GM12878 (cell line): ENCODE data around the gene IFT27. TPM values are rescaled to one million over a fixed set of nuclear protein-coding genes. Genes with fewer than 3 reads are reported as not detected.

ENCODE experiments used
- ATAC-seq: fragments of 200-7000 bp; cut with Tn5 transposase; 3 replicates; pipeline ENCODE4 v1.9.1; 2020; ENCODE audit warnings: mild to moderate bottlenecking, moderate library complexity
- BruUV-seq: library from RNA; stranded (reverse); fragments of 400-500 nt; replicated peaks from 2 replicates; lab custom pipeline; 2021; lab: Mats Ljungman, UMichigan
- CTCF ChIA-PET: fragments of 300-600 bp; sonication (Branson Sonifier 250); formaldehyde crosslinking; extraction: SDS; loops from one replicate; lab custom pipeline; 2021; ENCODE audit warnings: inconsistent platforms; lab: Yijun Ruan, JAX
- POLR2A ChIA-PET: fragments of 350-600 bp; formaldehyde crosslinking; extraction: SDS; loops from one replicate; lab custom pipeline; 2021; ENCODE audit warnings: inconsistent platforms; lab: Charles Lee
- RAD21 ChIA-PET: fragments of 300-600 bp; sonication (Branson Sonifier 250); formaldehyde crosslinking; loops from one replicate; lab custom pipeline; 2023; ENCODE audit warnings: antibody characterized with exemption; ENCODE audit not compliant: unreplicated experiment; lab: Charles Lee
- SMC1A ChIA-PET: fragments of 300-600 bp; sonication (Branson Sonifier 250); formaldehyde crosslinking; loops from one replicate; lab custom pipeline; 2023; ENCODE audit not compliant: unreplicated experiment, uncharacterized antibody; lab: Charles Lee
- DNase-seq: peaks from one replicate; pipeline ENCODE4 v3.0.0-alpha.2; 2011; ENCODE audit warnings: low read depth, low spot score
- FAIRE-seq: peaks from 3 replicates; lab custom pipeline; 2011; peaks lifted over from hg19 to GRCh38; lab: Jason Lieb, UNC
- H2AFZ ChIP-seq: 2 replicates; pipeline ENCODE4 v1.6.0; 2011; ENCODE audit warnings: low read depth, low read length, control low read depth; ENCODE audit not compliant: control insufficient read depth
- H3K27ac ChIP-seq: 2 replicates; pipeline ENCODE4 v1.5.1; 2011; ENCODE audit warnings: control low read depth; ENCODE audit not compliant: control insufficient read depth, insufficient read depth
- H3K27me3 ChIP-seq, 2 experiments: replicated peaks in 1 of 2; 2 replicates each; pipeline versions ENCODE4 v1.6.0 to v1.6.1; 2011; ENCODE audit warnings: low read length in 1 of 2; ENCODE audit not compliant: control insufficient read depth in 2 of 2, insufficient read depth in 2 of 2
- H3K36me3 ChIP-seq, 2 experiments: 2 replicates each; pipeline ENCODE4 v1.5.1; 2011; ENCODE audit warnings: low read length in 1 of 2; ENCODE audit not compliant: control insufficient read depth in 2 of 2, insufficient read depth in 2 of 2
- H3K4me1 ChIP-seq: 2 replicates; pipeline ENCODE4 v1.6.1; 2011; ENCODE audit warnings: mild to moderate bottlenecking, low read length, moderate library complexity, mixed read lengths; ENCODE audit not compliant: control insufficient read depth, insufficient read depth
- H3K4me2 ChIP-seq: 2 replicates; pipeline ENCODE4 v1.6.0; 2011; ENCODE audit warnings: control low read depth; ENCODE audit not compliant: control insufficient read depth, insufficient read depth
- H3K4me3 ChIP-seq: fragments of 200-600 bp; sonication (generic); 2 replicates; pipeline ENCODE4 v1.5.1; 2016
- H3K79me2 ChIP-seq: 2 replicates; pipeline ENCODE4 v1.6.0; 2011; ENCODE audit warnings: low read length; ENCODE audit not compliant: control insufficient read depth, insufficient read depth
- H3K9ac ChIP-seq: 2 replicates; pipeline ENCODE4 v1.8.0; 2011; ENCODE audit warnings: low read length, control low read depth, mixed read lengths; ENCODE audit not compliant: control insufficient read depth, insufficient read depth
- H3K9me3 ChIP-seq: replicated peaks from 3 replicates; pipeline ENCODE4 v1.5.1; 2011; ENCODE audit warnings: mild to moderate bottlenecking, low read length; ENCODE audit not compliant: control insufficient read depth, insufficient read depth
- H4K20me1 ChIP-seq: 2 replicates; pipeline ENCODE4 v1.6.0; 2011; ENCODE audit not compliant: control insufficient read depth, insufficient read depth
- CREM ChIP-seq: IDR thresholded peaks from 2 replicates; pipeline ENCODE4 v1.6.1; 2014; ENCODE audit warnings: antibody characterized with exemption, low read depth
- ESRRA ChIP-seq: IDR thresholded peaks from 2 replicates; pipeline ENCODE4 v1.6.1; 2012; ENCODE audit warnings: mild to moderate bottlenecking, low read length, improper control_type of control experiment
- IRF4 ChIP-seq: IDR thresholded peaks from 2 replicates; pipeline ENCODE4 v1.6.1; 2011; ENCODE audit warnings: low read depth, low read length
- JUNB ChIP-seq: IDR thresholded peaks from 2 replicates; pipeline ENCODE4 v1.6.1; 2016; ENCODE audit warnings: antibody characterized with exemption, mild to moderate bottlenecking
- NFYA ChIP-seq: IDR thresholded peaks from 2 replicates; pipeline ENCODE4 v1.6.1; 2011; ENCODE audit warnings: low read depth, mild to moderate bottlenecking, low read length, improper control_type of control experiment, borderline replicate concordance
- NR2C2 ChIP-seq: IDR thresholded peaks from 2 replicates; pipeline ENCODE4 v1.6.1; 2011; ENCODE audit warnings: borderline replicate concordance, low read depth; ENCODE audit not compliant: control insufficient read depth, insufficient read length
- NR2F1 ChIP-seq: fragments of 450-650 bp; conservative IDR thresholded peaks from 2 replicates; pipeline ENCODE4 v1.6.1; 2017; ENCODE audit warnings: mild to moderate bottlenecking
- TCF12 ChIP-seq: IDR thresholded peaks from 2 replicates; pipeline ENCODE4 v1.6.1; 2011; ENCODE audit warnings: low read depth, mild to moderate bottlenecking, low read length
- WGBS: methylation state at CpG from one replicate; pipeline ENCODE4 v1.1.6; 2016; ENCODE audit warnings: low lambda C conversion rate; ENCODE audit not compliant: insufficient replicate concordance, insufficient coverage; ENCODE audit errors: missing lambda C conversion rate; 5-methylcytosine and 5-hydroxymethylcytosine counted together
- in situ Hi-C: fragments of 300-500 bp; cut with MboI; formaldehyde crosslinking; loops from 9 replicates; pipeline ENCODE4 v1.14.3; 2018; ENCODE audit warnings: mixed read lengths
- intact Hi-C: fragments of 100-400 bp; cut with micrococcal nuclease; formaldehyde crosslinking; loops from one replicate; pipeline ENCODE4 v1.14.2; 2022; ENCODE audit not compliant: unreplicated experiment
- polyA plus RNA-seq, 11 experiments: library from polyadenylated mRNA; depleted of rRNA in 4 of 11; unstranded in 6 of 11; stranded (reverse) in 5 of 11; fragments of >200 nt; fragmentation: Nextera tagmentation in 4 of 11; fragmentation: Illumina TruSeq in 1 of 11; extraction: Ambion mirVana in 4 of 11; extraction: Trizol in 1 of 11; gene quantifications; 1 replicate in 1 of 11; 2 replicates in 10 of 11; pipeline versions ENCODE4 v1.2.1 to v1.2.3, GENCODE V29; 2011 to 2016; ENCODE audit warnings: inconsistent platforms in 2 of 11, missing spikeins in 2 of 11, low read depth in 1 of 11
- total RNA-seq, 4 experiments: library from RNA; depleted of rRNA in 3 of 4; stranded (reverse); fragments of >200 nt in 3 of 4; fragmentation: Illumina TruSeq in 1 of 4; extraction: Trizol in 1 of 4; gene quantifications; 2 replicates each; pipeline versions ENCODE4 v1.2.1 to v1.2.3, GENCODE V29; 2013 to 2021
- TF ChIP-seq, protein P1 (sequence below): IDR thresholded peaks from 2 replicates; pipeline ENCODE4 v1.6.1; 2012; ENCODE audit warnings: mild to moderate bottlenecking, low read depth, low read length
- TF ChIP-seq, protein P2 (sequence below): fragments of 450-650 bp; IDR thresholded peaks from 2 replicates; pipeline ENCODE4 v1.6.1; 2016; ENCODE audit warnings: mild to moderate bottlenecking
- TF ChIP-seq, protein P3 (sequence below), 3 experiments: IDR thresholded peaks in 2 of 3; conservative IDR thresholded peaks in 1 of 3; 2 replicates each; pipeline ENCODE4 v1.5.1; 2011; ENCODE audit warnings: low read depth in 3 of 3, low read length in 3 of 3, mild to moderate bottlenecking in 3 of 3, control low read depth in 2 of 3, moderate library complexity in 2 of 3, inconsistent platforms in 1 of 3, mixed read lengths in 1 of 3; ENCODE audit not compliant: control insufficient read depth in 2 of 3, insufficient read depth in 1 of 3; ENCODE audit errors: extremely low read depth in 1 of 3
- TF ChIP-seq, protein P4 (sequence below): fragments of 450-650 bp; conservative IDR thresholded peaks from 2 replicates; pipeline ENCODE4 v1.6.1; 2017; ENCODE audit warnings: mild to moderate bottlenecking, moderate library complexity

IFT27 gene
- total and polyA plus RNA-seq, 10 of the 15 experiments (the other 5 are each of a cell fraction or from before 2014, with no cell fraction given), result 2.7 to 32.5 (median 10.2) TPM

DNA sequence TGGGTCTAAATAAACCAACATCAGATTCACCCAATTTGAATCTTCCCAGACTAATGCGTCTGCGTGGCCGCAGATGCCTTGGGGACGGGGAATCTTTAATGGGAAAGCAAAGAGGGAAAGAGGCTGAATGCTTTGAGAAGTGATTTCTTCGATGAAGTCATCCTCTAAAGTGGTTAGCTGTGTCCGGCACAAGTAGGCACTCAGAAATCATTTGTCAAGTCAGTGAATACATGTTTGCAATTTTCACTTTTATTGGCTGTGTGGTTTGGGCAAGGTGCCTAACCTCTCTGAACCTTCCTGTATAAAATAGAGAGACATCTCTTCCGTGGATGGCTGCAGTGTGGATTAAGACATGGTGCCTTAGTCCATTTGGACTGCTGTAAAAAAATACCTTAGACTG lies 19.7 kb upstream of the IFT27 start (continued):
- TF ChIP-seq, protein P1, sequence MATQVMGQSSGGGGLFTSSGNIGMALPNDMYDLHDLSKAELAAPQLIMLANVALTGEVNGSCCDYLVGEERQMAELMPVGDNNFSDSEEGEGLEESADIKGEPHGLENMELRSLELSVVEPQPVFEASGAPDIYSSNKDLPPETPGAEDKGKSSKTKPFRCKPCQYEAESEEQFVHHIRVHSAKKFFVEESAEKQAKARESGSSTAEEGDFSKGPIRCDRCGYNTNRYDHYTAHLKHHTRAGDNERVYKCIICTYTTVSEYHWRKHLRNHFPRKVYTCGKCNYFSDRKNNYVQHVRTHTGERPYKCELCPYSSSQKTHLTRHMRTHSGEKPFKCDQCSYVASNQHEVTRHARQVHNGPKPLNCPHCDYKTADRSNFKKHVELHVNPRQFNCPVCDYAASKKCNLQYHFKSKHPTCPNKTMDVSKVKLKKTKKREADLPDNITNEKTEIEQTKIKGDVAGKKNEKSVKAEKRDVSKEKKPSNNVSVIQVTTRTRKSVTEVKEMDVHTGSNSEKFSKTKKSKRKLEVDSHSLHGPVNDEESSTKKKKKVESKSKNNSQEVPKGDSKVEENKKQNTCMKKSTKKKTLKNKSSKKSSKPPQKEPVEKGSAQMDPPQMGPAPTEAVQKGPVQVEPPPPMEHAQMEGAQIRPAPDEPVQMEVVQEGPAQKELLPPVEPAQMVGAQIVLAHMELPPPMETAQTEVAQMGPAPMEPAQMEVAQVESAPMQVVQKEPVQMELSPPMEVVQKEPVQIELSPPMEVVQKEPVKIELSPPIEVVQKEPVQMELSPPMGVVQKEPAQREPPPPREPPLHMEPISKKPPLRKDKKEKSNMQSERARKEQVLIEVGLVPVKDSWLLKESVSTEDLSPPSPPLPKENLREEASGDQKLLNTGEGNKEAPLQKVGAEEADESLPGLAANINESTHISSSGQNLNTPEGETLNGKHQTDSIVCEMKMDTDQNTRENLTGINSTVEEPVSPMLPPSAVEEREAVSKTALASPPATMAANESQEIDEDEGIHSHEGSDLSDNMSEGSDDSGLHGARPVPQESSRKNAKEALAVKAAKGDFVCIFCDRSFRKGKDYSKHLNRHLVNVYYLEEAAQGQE, result no peak
- TF ChIP-seq TCF12, result no peak
- TF ChIP-seq ESRRA, result no peak

DNA sequence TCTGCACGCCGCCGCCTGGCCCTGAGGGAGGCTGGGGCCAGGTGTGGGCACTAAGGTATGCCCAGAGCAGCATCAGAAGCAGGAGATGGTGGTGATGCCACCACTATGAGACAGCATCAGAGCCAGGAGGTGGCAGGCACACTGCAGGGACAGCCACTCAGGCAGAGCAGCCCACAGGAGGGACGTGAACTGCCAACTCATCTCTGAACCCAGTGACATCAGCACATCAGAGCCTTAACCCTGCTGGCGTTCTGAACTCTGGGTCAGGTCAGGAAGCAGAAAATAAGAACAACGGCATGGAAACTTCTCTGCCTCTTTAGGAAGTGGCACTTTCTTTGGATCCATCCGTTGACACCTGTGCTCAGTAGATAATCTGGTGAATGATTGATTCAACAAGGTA lies 14.7 kb upstream of the IFT27 start:
- ChIA-PET CTCF (interaction anchor here (1.0 to 1.3 kb wide), 2 partner anchors 186 to 187 kb away, joined by 3 read pairs; no protein-coding TSS in a partner anchor), SMC1A (no interaction called here), POLR2A (no interaction called here), RAD21 (interaction anchor here (1.1 kb wide), 1 partner anchor 65 kb away, joined by 3 read pairs; no protein-coding TSS in a partner anchor)
- peaks cover 0 to 2% of the 10 kb centered on the region in 2 experiments; a peak in 2 of 4 replicates for H3K27me3 ChIP-seq
- H3K79me2 ChIP-seq, result no peaks in the 10 kb centered on the region
- no peak overlapping the region for H3K4me3 ChIP-seq
- peak overlapping the region; percentile 4; the same call in 1 of the 2 replicates for H3K4me2 ChIP-seq
- FAIRE-seq (no peak), ATAC-seq (peak; percentile 100), DNase-seq (no peak)
- in situ Hi-C loops, result no loop called here
- peaks cover 5% of the 10 kb centered on the region for H3K4me1 ChIP-seq
- H2AFZ ChIP-seq, result peak overlapping the region; percentile 58
- no peaks in the 10 kb centered on the region for H3K9me3 ChIP-seq
- no peaks in the 10 kb centered on the region for H3K36me3 ChIP-seq
- H3K27ac ChIP-seq, result no peak overlapping the region
- H4K20me1 ChIP-seq, result no peaks in the 10 kb centered on the region
- 6% methylated on average over 7 of the region's 7 CpGs for WGBS
- BruUV-seq, result no TSS peak
- intact Hi-C loops, result no loop called here
- H3K9ac ChIP-seq, result no peak overlapping the region
- TF ChIP-seq NFYA (no peak), JUNB (peak; percentile 62), IRF4 (peak; percentile 91), NR2C2 (no peak), NR2F1 (peak; percentile 73), CREM (peak; percentile 51; the same call in 1 of the 2 replicates)
- TF ChIP-seq, protein P2, sequence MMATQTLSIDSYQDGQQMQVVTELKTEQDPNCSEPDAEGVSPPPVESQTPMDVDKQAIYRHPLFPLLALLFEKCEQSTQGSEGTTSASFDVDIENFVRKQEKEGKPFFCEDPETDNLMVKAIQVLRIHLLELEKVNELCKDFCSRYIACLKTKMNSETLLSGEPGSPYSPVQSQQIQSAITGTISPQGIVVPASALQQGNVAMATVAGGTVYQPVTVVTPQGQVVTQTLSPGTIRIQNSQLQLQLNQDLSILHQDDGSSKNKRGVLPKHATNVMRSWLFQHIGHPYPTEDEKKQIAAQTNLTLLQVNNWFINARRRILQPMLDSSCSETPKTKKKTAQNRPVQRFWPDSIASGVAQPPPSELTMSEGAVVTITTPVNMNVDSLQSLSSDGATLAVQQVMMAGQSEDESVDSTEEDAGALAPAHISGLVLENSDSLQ, result no peak
- TF ChIP-seq, protein P3, sequence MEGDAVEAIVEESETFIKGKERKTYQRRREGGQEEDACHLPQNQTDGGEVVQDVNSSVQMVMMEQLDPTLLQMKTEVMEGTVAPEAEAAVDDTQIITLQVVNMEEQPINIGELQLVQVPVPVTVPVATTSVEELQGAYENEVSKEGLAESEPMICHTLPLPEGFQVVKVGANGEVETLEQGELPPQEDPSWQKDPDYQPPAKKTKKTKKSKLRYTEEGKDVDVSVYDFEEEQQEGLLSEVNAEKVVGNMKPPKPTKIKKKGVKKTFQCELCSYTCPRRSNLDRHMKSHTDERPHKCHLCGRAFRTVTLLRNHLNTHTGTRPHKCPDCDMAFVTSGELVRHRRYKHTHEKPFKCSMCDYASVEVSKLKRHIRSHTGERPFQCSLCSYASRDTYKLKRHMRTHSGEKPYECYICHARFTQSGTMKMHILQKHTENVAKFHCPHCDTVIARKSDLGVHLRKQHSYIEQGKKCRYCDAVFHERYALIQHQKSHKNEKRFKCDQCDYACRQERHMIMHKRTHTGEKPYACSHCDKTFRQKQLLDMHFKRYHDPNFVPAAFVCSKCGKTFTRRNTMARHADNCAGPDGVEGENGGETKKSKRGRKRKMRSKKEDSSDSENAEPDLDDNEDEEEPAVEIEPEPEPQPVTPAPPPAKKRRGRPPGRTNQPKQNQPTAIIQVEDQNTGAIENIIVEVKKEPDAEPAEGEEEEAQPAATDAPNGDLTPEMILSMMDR (IDR thresholded peaks at IDR 0.05 in 2 of 3, conservative IDR thresholded peaks at IDR 0.05 in 1 of 3; ENCODE audit: control insufficient read depth in 2 of 3, extremely low read depth in 1 of 3, insufficient read depth in 1 of 3, low read depth in 3 of 3, low read length in 3 of 3), result peak in 1 of 3 experiments; percentile 50; a peak in 2 of 6 replicates
- TF ChIP-seq, protein P4, sequence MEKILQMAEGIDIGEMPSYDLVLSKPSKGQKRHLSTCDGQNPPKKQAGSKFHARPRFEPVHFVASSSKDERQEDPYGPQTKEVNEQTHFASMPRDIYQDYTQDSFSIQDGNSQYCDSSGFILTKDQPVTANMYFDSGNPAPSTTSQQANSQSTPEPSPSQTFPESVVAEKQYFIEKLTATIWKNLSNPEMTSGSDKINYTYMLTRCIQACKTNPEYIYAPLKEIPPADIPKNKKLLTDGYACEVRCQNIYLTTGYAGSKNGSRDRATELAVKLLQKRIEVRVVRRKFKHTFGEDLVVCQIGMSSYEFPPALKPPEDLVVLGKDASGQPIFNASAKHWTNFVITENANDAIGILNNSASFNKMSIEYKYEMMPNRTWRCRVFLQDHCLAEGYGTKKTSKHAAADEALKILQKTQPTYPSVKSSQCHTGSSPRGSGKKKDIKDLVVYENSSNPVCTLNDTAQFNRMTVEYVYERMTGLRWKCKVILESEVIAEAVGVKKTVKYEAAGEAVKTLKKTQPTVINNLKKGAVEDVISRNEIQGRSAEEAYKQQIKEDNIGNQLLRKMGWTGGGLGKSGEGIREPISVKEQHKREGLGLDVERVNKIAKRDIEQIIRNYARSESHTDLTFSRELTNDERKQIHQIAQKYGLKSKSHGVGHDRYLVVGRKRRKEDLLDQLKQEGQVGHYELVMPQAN, result no peak
